ENCODE measurements around the gene IGFBP7.

DNA sequence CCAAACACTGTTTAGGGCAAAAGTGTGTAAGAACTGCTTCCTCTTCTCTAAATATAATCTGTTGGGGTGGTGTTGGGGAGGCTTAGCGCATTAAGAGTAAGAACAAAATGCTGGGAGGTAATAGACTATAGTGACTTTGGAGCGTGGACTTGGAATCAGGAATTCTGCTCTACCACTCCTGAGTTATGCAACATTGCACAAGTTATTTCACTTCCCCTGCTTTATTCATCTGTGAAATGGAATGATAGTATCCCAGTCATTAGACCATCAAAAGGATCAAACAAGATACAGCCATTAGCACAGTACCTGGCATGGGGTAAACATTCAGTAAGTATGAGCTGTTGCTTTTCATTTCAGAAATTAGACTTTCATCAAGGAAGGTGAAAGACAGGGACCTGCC is 58.7 kb downstream of the IGFBP7 start:
- TF ChIP-seq, protein P1, sequence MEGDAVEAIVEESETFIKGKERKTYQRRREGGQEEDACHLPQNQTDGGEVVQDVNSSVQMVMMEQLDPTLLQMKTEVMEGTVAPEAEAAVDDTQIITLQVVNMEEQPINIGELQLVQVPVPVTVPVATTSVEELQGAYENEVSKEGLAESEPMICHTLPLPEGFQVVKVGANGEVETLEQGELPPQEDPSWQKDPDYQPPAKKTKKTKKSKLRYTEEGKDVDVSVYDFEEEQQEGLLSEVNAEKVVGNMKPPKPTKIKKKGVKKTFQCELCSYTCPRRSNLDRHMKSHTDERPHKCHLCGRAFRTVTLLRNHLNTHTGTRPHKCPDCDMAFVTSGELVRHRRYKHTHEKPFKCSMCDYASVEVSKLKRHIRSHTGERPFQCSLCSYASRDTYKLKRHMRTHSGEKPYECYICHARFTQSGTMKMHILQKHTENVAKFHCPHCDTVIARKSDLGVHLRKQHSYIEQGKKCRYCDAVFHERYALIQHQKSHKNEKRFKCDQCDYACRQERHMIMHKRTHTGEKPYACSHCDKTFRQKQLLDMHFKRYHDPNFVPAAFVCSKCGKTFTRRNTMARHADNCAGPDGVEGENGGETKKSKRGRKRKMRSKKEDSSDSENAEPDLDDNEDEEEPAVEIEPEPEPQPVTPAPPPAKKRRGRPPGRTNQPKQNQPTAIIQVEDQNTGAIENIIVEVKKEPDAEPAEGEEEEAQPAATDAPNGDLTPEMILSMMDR (IDR thresholded peaks at IDR 0.05): no peak
- TF ChIP-seq POLR2A (IDR thresholded peaks at IDR 0.05): no peak

Measured in uterus (tissue), 2 donors.